ENCODE results near the gene SLCO2A1. TPM values are rescaled to one million over a fixed set of nuclear protein-coding genes. Genes with fewer than 3 reads are reported as not detected.

SLCO2A1 gene
- total and polyA plus RNA-seq, 2 donors (not counting 1 experiment from before 2014, with no cell fraction given) = under 0.01 to 0.12 TPM

DNA sequence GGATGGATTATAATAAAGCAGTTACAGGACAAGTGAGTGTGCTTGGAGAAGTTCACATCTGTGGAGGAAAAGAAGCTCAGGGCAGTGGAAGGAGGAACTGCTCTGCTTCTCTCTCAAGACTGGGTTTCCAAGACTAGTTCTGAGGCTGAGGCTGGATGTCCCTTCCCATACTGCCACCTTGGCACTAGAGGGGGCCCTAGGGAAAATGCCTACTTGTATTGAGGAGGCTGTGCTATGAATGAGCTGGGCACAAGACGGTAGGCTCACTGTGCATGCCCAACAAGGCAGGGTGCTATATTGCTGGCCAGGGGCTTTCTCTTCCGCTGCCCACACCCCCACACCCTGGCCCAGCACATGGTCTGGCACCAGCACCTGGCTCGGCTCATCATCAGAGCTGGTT, 65.2 kb downstream of the SLCO2A1 start:
- H3K79me2 ChIP-seq (ENCODE audit: control insufficient read depth, insufficient read depth, low read length) = no peaks in the 10 kb centered on the region
- H3K27me3 ChIP-seq (ENCODE audit: control insufficient read depth, insufficient read depth, low read length) = no peaks in the 10 kb centered on the region
- H3K9me3 ChIP-seq (ENCODE audit: control insufficient read depth, insufficient read depth, low read depth, low read length) = no peaks in the 10 kb centered on the region
- TF ChIP-seq, protein P1, sequence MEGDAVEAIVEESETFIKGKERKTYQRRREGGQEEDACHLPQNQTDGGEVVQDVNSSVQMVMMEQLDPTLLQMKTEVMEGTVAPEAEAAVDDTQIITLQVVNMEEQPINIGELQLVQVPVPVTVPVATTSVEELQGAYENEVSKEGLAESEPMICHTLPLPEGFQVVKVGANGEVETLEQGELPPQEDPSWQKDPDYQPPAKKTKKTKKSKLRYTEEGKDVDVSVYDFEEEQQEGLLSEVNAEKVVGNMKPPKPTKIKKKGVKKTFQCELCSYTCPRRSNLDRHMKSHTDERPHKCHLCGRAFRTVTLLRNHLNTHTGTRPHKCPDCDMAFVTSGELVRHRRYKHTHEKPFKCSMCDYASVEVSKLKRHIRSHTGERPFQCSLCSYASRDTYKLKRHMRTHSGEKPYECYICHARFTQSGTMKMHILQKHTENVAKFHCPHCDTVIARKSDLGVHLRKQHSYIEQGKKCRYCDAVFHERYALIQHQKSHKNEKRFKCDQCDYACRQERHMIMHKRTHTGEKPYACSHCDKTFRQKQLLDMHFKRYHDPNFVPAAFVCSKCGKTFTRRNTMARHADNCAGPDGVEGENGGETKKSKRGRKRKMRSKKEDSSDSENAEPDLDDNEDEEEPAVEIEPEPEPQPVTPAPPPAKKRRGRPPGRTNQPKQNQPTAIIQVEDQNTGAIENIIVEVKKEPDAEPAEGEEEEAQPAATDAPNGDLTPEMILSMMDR (conservative IDR thresholded peaks at IDR 0.05 in 1 of 2, IDR thresholded peaks at IDR 0.05 in 1 of 2; ENCODE audit: low read depth in 1 of 2, low read length in 2 of 2) = peak in 1 of 2 donors; percentile 16
- no peak for TF ChIP-seq EZH2 (IDR thresholded peaks at IDR 0.05; ENCODE audit: low read length, missing control alignments)
- H3K9ac ChIP-seq (ENCODE audit: insufficient read depth, low read length) = no peak overlapping the region
- H4K20me1 ChIP-seq (ENCODE audit: control insufficient read depth, extremely low read depth, insufficient read depth, low read length) = no peaks in the 10 kb centered on the region
- no peak overlapping the region for H3K4me2 ChIP-seq (ENCODE audit: extremely low read depth, insufficient read depth, low read length)
- H3K4me3 ChIP-seq (replicated peaks in 1 of 4; ENCODE audit: control extremely low read depth in 1 of 4, insufficient read depth in 1 of 4, low read depth in 3 of 4, low read length in 4 of 4) = no peak overlapping the region
- DNase-seq (ENCODE audit: low read depth in 2 of 2) = no peak
- H3K36me3 ChIP-seq (ENCODE audit: control insufficient read depth, insufficient read depth, low read length) = no peaks in the 10 kb centered on the region
- peaks cover 9% of the 10 kb centered on the region for H3K4me1 ChIP-seq (ENCODE audit: control insufficient read depth, extremely low read depth, insufficient read depth, low read length)
- H3K27ac ChIP-seq (ENCODE audit: insufficient read depth, low read length) = no peak overlapping the region
- no peak overlapping the region for H2AFZ ChIP-seq (ENCODE audit: low read length)

GRCh38 chr3:133963657-133964396, 65.9 kb downstream of the SLCO2A1 start:
- peaks cover 9% of the 10 kb centered on the region for H3K4me1 ChIP-seq (ENCODE audit: control insufficient read depth, extremely low read depth, insufficient read depth, low read length)
- no peaks in the 10 kb centered on the region for H3K36me3 ChIP-seq (ENCODE audit: control insufficient read depth, insufficient read depth, low read length)
- H2AFZ ChIP-seq (ENCODE audit: low read length) = no peak overlapping the region
- H3K27ac ChIP-seq (ENCODE audit: insufficient read depth, low read length) = no peak overlapping the region
- H3K4me2 ChIP-seq (ENCODE audit: extremely low read depth, insufficient read depth, low read length) = no peak overlapping the region
- no peaks in the 10 kb centered on the region for H3K27me3 ChIP-seq (ENCODE audit: control insufficient read depth, insufficient read depth, low read length)
- DNase-seq (ENCODE audit: low read depth in 2 of 2) = no peak
- no peaks in the 10 kb centered on the region for H4K20me1 ChIP-seq (ENCODE audit: control insufficient read depth, extremely low read depth, insufficient read depth, low read length)
- no peak overlapping the region for H3K4me3 ChIP-seq (replicated peaks in 1 of 4; ENCODE audit: control extremely low read depth in 1 of 4, insufficient read depth in 1 of 4, low read depth in 3 of 4, low read length in 4 of 4)
- TF ChIP-seq, protein P1 (conservative IDR thresholded peaks at IDR 0.05 in 1 of 2, IDR thresholded peaks at IDR 0.05 in 1 of 2; ENCODE audit: low read depth in 1 of 2, low read length in 2 of 2) = no peak
- TF ChIP-seq EZH2 (IDR thresholded peaks at IDR 0.05; ENCODE audit: low read length, missing control alignments) = no peak
- H3K9me3 ChIP-seq (ENCODE audit: control insufficient read depth, insufficient read depth, low read depth, low read length) = no peaks in the 10 kb centered on the region
- no peak overlapping the region for H3K9ac ChIP-seq (ENCODE audit: insufficient read depth, low read length)
- H3K79me2 ChIP-seq (ENCODE audit: control insufficient read depth, insufficient read depth, low read length) = no peaks in the 10 kb centered on the region

DNA sequence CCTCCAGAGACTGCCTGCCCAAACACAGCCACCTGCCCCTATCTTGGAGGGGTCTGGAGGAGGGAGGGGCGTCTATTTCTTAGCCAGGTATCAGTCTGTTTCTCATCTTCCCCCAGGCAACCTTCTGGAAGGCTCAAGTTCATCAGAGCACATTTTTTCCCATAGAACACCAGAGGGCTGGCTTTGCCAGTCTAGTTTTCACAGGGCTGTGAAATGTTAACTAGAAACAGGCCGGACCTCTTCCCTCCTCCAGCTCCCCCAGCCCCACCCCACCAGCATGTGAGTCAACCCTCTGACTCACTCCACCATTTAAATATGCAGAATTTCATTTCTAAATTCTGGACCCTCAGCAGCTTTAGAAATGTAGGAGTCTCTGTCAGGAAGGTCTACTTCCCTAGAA, 66.9 kb downstream of the SLCO2A1 start:
- Histone ChIP-seq H3K79me2 (ENCODE audit: control insufficient read depth, insufficient read depth, low read length) (no peaks in the 10 kb centered on the region), H3K9me3 (ENCODE audit: control insufficient read depth, insufficient read depth, low read depth, low read length) (no peaks in the 10 kb centered on the region), H2AFZ (ENCODE audit: low read length) (peak overlapping the region; percentile 65), H3K4me1 (ENCODE audit: control insufficient read depth, extremely low read depth, insufficient read depth, low read length) (peaks cover 9% of the 10 kb centered on the region), H3K27ac (ENCODE audit: insufficient read depth, low read length) (no peak overlapping the region), H3K4me3 (replicated peaks in 1 of 4; ENCODE audit: control extremely low read depth in 1 of 4, insufficient read depth in 1 of 4, low read depth in 3 of 4, low read length in 4 of 4) (no peak overlapping the region), H3K36me3 (ENCODE audit: control insufficient read depth, insufficient read depth, low read length) (no peaks in the 10 kb centered on the region), H3K27me3 (ENCODE audit: control insufficient read depth, insufficient read depth, low read length) (no peaks in the 10 kb centered on the region), H4K20me1 (ENCODE audit: control insufficient read depth, extremely low read depth, insufficient read depth, low read length) (no peaks in the 10 kb centered on the region), H3K9ac (ENCODE audit: insufficient read depth, low read length) (no peak overlapping the region), H3K4me2 (ENCODE audit: extremely low read depth, insufficient read depth, low read length) (peak overlapping the region; percentile 17)
- TF ChIP-seq, protein P1 (conservative IDR thresholded peaks at IDR 0.05 in 1 of 2, IDR thresholded peaks at IDR 0.05 in 1 of 2; ENCODE audit: low read depth in 1 of 2, low read length in 2 of 2) = peak in 1 of 2 donors; percentile 11
- TF ChIP-seq EZH2 (IDR thresholded peaks at IDR 0.05; ENCODE audit: low read length, missing control alignments) = no peak
- DNase-seq (ENCODE audit: low read depth in 2 of 2) = peak; percentile 60 to 86

Data from fibroblast of lung (primary cell).